HG03575 (cell line): ENCODE results near the gene ANKS1B.
"Not testable (repeated sequence)": the region's sequence is repeated elsewhere in the genome, so short reads cannot be mapped to it uniquely, and the experiment has no call there.

Experiments
- ATAC-seq: cut with Tn5 transposase; IDR thresholded peaks from one replicate; pipeline ENCODE4 v1.9.1; 2021; ENCODE audit not compliant: unreplicated experiment, insufficient number of reproducible peaks, low FRiP score; ENCODE audit errors: extremely low read depth

Gene ANKS1B

GRCh38 chr12:99374023-99374422 lies 610.7 kb downstream of the ANKS1B start:
- no peak for ATAC-seq

DNA sequence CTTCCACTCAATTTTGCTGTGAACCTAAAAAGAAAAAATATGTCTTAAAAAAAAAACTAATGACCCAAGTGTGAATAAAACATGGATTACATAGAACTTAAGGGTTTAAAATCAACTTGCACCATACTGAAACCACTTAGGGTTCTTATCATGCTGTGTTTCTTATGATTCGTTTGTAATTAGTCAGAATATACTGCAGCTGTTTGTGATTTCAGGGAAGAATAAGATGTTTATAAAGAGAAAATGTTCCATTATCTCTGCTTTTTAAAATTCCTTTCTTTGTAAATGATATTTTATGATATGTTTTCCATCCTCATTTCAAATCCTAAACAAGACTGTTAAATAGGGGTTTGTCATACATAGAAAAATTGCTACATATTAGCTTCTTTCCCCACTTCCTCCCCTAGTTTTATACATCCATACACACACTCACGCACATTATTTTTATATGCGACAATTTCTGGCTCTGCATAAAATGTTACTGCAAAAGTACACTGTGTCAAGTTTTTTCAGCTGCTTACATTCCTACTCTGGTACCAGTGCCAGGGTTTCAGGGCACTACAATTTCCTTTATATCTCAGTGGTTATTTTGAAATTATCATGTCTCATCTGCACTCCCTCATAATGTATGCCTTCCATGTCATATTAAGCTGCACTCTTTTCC lies 612.3 kb downstream of the ANKS1B start:
- ATAC-seq, result no peak

DNA sequence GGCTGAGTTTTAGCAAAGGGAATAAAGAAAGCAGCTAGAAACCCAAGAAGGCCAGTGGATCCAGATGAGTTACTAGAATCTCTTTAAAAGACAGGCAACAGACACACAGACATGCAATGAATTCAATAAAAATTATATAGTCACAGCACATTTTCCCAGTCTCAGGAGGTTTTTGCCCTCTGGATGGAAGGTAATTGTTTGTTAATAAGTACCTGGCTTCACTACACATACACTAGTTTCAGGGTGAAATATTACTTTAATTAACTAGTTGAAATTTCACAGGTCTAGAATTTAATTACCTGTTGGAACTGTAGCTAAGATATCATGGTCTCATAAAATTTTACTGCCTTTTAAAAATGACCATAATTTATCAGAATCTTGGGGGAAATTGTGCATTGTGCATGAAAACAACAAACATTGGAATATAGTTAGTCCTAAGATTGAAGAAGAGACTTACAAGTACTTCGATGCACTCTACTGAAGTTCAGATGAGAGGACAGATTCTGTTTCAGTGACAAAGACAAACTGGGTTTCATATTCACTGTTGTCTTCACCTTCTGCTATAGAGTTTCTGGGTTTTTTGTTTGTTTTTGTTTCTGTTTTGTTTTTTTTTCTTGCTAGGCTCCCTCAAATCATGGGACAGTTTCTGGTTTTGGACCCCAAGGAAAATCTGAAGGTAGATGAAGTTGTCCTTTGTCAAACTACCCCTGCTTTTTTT lies 614.2 kb downstream of the ANKS1B start:
- ATAC-seq, result no peak

DNA sequence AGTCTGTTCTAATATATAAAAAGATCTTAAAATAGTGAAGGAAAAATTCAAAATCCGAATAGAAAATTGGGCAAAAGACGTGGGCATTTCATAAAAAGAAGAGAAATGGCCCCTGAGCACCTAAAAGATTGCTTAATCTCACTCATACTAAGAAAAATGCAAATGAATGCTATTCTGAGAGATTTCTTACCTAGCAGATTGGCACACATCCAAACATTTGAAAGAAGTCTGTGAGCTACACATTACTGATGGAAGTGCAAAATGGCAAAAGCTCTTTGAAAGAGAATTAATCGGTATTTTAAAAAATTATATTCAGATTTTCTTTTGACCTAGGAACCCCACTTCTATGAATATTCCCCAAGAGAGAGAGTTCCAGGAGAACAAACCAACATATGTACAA lies 617.6 kb downstream of the ANKS1B start:
- ATAC-seq, result no peak

- no peak for ATAC-seq
These were observed 632.5 kb downstream of the ANKS1B start for GRCh38 chr12:99352269-99352668.

DNA sequence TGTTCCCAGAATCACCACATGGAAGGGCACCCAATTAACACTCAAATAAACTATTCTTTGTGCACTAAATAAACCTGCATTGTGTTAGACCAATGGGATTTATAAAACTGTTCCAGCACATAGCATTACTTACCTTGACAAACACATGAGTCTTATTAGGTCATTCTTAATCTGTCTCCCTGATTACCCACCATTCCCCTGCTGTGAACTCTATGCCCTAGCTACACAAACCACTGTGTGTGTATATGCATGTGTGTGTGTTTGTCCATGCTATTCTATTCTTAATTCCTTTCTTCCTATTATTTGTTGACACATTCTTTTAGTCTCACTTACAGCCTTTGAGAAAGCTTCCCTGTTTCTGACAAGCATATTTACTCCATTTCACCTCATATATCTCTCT lies 640.8 kb downstream of the ANKS1B start:
- ATAC-seq, result no peak

DNA sequence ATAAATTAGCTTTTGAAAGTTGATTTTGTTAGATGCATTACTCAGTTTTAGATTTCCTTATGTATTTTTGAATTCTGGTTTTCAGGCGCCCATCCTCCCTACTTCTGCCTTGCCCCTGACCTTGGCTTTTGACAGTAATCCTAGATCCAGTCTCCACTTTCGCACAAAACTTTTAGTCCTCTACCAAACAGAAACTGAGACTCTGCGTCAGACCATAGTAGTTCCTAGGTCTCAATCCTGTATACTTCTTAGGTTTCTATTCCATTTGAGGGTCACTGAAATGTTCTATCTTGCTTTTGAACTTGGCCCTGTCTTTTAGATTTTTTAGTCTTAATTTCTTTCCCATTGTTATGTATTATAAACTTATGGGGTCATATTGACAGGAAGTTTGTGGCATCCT lies 645.1 kb downstream of the ANKS1B start:
- no peak for ATAC-seq

GRCh38 chr12:99334285-99335056 lies 650.3 kb downstream of the ANKS1B start:
- no peak for ATAC-seq

GRCh38 chr12:99332936-99333591 lies 651.7 kb downstream of the ANKS1B start:
- no peak for ATAC-seq

- ATAC-seq, result no peak
These were observed 654.5 kb downstream of the ANKS1B start for GRCh38 chr12:99330216-99330615.

DNA sequence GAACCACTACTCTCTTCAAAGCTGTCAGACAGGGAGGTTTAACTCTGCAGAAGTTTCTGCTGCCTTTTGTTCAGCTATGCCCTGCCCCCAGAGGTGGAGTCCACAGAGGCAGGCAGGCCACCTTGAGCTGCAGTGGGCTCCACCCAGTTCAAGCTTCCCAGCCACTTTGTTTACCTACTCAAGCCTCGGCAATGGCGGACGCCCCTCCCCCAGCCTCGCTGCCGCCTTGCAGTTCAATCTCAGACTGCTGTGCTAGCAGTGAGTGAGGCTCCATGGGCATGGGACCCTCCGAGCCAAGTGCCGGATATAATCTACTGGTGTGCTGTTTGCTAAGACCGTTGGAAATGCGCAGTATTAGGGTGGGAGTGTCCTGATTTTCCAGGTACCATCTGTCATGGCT lies 663.5 kb downstream of the ANKS1B start:
- ATAC-seq, result not testable (repeated sequence)

DNA sequence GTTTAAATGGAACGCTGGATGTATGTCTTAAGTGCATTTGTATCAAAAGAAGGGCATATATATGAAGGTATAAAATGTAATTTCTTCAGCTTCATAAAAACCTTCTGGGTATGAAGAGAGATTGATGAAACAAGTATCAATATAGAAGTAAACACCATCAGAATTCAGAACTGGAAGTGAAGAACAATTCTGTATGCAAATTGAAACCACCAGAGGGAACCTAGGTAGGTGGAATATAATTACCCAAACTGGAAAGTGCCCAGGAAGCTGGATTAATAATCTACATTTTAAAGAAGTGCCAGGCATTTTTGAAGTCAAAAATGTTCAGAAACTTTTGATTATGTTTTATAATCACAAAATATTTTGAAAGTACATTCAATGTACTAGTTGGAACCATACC lies 673.4 kb downstream of the ANKS1B start:
- ATAC-seq, result no peak

DNA sequence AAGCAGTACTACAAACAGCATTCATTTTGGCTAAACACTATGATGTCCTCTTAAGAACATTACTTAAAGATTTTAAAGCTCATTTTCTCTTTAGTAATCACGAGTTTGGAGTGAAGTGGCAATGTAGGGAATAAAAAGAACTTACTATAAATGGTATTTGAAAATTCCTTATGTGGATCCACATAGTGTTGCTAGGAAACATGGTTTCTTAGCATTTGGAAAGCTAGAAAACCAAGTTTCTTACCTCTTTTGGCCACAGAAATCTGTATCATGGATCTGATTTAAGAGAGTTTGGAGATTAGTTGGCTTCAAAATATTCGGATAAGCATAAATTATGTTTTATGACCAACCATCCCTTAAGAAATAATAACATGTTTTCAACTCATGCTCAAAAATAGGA lies 674.9 kb downstream of the ANKS1B start:
- ATAC-seq, result no peak

GRCh38 chr12:99302874-99303273 lies 681.9 kb downstream of the ANKS1B start:
- ATAC-seq, result no peak

DNA sequence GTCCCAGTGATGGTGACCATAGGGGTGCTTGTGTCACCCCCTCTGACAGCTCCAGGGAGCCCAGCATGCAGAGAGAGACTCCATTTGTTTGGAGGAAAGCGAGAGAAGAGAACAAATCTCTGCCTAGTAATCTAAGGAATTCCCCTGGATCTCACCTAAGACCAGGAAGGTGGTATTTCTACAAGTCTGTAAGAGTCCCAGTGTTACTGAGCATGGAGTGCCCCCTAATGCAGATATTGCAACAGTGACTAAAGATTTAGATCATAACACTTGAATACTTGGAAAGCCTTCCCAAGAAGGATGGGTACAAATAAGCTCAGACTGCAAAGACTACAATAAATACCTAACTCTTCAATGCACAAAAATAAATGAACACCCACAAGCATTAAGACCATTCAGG lies 697.6 kb downstream of the ANKS1B start:
- no peak for ATAC-seq

DNA sequence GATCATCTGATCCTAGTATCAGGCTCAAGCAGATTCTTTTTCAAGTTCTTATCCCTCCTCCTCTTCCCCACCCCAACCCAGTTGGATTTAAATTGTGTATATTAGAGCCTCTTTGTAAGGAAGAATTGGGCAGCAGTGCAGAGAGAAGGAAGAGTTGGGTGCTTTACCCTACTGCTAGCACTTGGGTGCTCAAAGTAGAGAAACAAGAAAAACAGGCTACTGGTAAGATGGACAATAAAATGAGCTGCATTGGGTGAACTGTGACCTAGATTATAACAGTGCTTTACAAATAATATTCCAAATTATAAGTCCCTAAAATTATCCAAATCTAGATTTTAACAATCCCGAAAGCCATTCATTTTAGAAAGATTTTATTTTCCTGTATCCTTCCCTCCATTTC lies 700.6 kb downstream of the ANKS1B start:
- ATAC-seq, result no peak

DNA sequence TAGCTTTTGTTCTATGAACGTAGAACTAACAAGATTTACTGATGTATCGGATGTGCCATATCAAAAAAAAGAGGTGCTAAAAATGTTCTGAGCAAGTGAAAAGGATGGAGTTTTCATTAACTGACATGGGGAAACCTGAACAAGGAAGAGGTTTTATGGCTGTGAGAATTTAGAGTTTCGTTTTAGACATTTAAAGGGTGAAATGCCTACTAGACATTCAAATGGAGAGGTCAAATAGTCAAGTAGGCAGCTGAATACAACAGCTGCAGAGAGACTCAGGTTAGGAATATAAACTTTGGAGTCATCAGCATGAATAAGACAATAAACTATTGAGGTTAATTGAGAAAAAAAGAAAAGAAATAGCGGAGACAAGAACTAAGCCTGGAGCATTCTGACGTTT lies 702.1 kb downstream of the ANKS1B start:
- ATAC-seq, result no peak

- no peak for ATAC-seq
These were observed 702.6 kb downstream of the ANKS1B start for GRCh38 chr12:99282086-99282485.

DNA sequence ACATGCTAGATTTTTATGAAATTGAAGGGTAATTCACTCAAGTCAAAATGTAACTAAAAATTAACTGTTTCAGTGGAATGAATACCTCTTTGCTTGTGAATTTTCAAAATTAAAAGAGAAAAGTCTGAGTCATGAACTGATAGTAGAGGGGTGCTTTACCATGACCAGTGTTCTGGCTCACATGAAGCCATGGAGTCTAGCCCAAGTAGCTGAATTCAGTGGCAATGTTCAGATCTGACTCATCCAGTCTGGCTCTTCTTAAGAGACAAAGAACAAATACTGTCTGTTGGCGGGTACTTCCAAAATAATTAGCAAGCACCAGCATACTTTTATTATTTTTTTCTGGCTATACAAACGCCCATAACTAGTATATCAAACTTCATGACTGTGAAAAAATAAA lies 703.5 kb downstream of the ANKS1B start:
- no peak for ATAC-seq

DNA sequence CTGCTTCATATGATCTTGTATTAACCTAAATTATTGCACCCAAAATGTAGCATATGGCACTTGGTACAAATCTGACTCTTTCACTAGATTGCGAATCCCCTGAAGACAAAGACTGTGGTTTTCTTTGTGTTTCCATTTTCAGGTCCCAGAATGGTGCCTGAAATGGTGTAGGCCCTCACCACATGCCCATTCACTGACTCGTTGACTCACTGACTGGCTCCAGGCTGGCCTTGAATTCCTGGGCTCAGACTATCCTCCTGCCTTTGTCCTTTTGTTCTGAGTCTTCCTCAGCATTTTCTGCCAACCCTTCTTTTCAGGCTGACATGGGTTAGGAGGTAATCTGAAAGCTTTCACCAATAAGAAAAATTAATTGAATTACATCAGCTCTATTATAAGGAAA lies 705.8 kb downstream of the ANKS1B start:
- no peak for ATAC-seq
